Activated CD8-positive, alpha-beta memory T cell treated with anti-CD3 and anti-CD28 coated beads for 24 hours (primary cell): Measurements from ENCODE around the gene PNPLA5.
"Not testable (repeated sequence)": the region's sequence is repeated elsewhere in the genome, so short reads cannot be mapped to it uniquely, and the experiment has no call there.

Experiments
- DNase-seq: peaks from one replicate; pipeline ENCODE4 v3.0.0-alpha.2; 2020

PNPLA5 gene

GRCh38 chr22:43891360-43892182 is at the start of gene PNPLA5:
TSS of gene PNPLA5 (minus strand) at chr22:43892013. CDS start at chr22:43891880, 133 bp downstream.
- peak; percentile 62 for DNase-seq

- DNase-seq, result no peak
Observed at GRCh38 chr22:43941449-43941848, 49.6 kb upstream of the PNPLA5 start.

- no peak for DNase-seq
Observed at GRCh38 chr22:43931771-43932170, 40.0 kb upstream of the PNPLA5 start.

- DNase-seq, result no peak
Observed at GRCh38 chr22:43928908-43929307, 37.1 kb upstream of the PNPLA5 start.

GRCh38 chr22:43928468-43928867 is 36.7 kb upstream of the PNPLA5 start:
- DNase-seq, result no peak

GRCh38 chr22:43926349-43926710 is 34.5 kb upstream of the PNPLA5 start:
- no peak for DNase-seq

- no peak for DNase-seq
Observed at GRCh38 chr22:43925433-43926348, 33.9 kb upstream of the PNPLA5 start.

- no peak for DNase-seq
Observed at GRCh38 chr22:43924877-43925276, 33.1 kb upstream of the PNPLA5 start.

- DNase-seq, result peak; percentile 90
Observed at GRCh38 chr22:43923631-43924464, 32.0 kb upstream of the PNPLA5 start, which contains the start of gene PNPLA3. TSS of gene PNPLA3 (plus strand) at chr22:43923805. CDS start at chr22:43923912, 107 bp downstream.

- peak; percentile 60 for DNase-seq
Observed at GRCh38 chr22:43923191-43923590, 31.4 kb upstream of the PNPLA5 start.

- no peak for DNase-seq
Observed at GRCh38 chr22:43922123-43922522, 30.3 kb upstream of the PNPLA5 start.

GRCh38 chr22:43921370-43921769 is 29.6 kb upstream of the PNPLA5 start:
- DNase-seq, result no peak

GRCh38 chr22:43919106-43919973 is 27.5 kb upstream of the PNPLA5 start:
- DNase-seq, result no peak

GRCh38 chr22:43917521-43917920 is 25.7 kb upstream of the PNPLA5 start:
- DNase-seq, result no peak

- no peak for DNase-seq
Observed at GRCh38 chr22:43911351-43911750, 19.5 kb upstream of the PNPLA5 start.

GRCh38 chr22:43910178-43910695 is 18.4 kb upstream of the PNPLA5 start:
- no peak for DNase-seq

- no peak for DNase-seq
Observed at GRCh38 chr22:43909708-43910107, 17.9 kb upstream of the PNPLA5 start.

GRCh38 chr22:43905681-43906080 is 13.9 kb upstream of the PNPLA5 start:
- DNase-seq, result no peak

- DNase-seq, result not testable (repeated sequence)
Observed at GRCh38 chr22:43904412-43904811, 12.6 kb upstream of the PNPLA5 start.

GRCh38 chr22:43903033-43903432 is 11.2 kb upstream of the PNPLA5 start:
- not testable (repeated sequence) for DNase-seq

- no peak for DNase-seq
Observed at GRCh38 chr22:43901976-43902643, 10.3 kb upstream of the PNPLA5 start.
